IMR-90 (cell line): ENCODE results near the gene RNF111.

Experiments
- BHLHE40 ChIP-seq: fragments of 150-350 bp; IDR thresholded peaks from 2 replicates; pipeline ENCODE4 v1.6.1; 2016; ENCODE audit warnings: mild to moderate bottlenecking, low read depth, low read length
- CEBPB ChIP-seq: IDR thresholded peaks from 2 replicates; pipeline ENCODE4 v1.6.1; 2012; ENCODE audit warnings: low read depth, low read length, improper control_type of control experiment
- CHD1 ChIP-seq: IDR thresholded peaks from 2 replicates; pipeline ENCODE4 v1.6.1; 2012; ENCODE audit warnings: low read depth, low read length, improper control_type of control experiment
- CTCF ChIP-seq: conservative IDR thresholded peaks from 2 replicates; pipeline ENCODE4 v1.5.1; 2012; ENCODE audit warnings: mild to moderate bottlenecking, low read depth, low read length, improper control_type of control experiment
- ELK1 ChIP-seq: fragments of 150-350 bp; IDR thresholded peaks from 2 replicates; pipeline ENCODE4 v1.6.1; 2016; ENCODE audit warnings: low read depth, mild to moderate bottlenecking, low read length, moderate library complexity, borderline replicate concordance
- FOS ChIP-seq: fragments of 150-350 bp; IDR thresholded peaks from 2 replicates; pipeline ENCODE4 v1.6.1; 2016; ENCODE audit warnings: low read depth, low read length
- MAFK ChIP-seq: IDR thresholded peaks from 2 replicates; pipeline ENCODE4 v1.6.1; 2012; ENCODE audit warnings: low read depth, low read length, improper control_type of control experiment
- MAZ ChIP-seq: IDR thresholded peaks from 2 replicates; pipeline ENCODE4 v1.6.1; 2012; ENCODE audit warnings: low read depth, mild to moderate bottlenecking, low read length, improper control_type of control experiment, moderate library complexity, borderline replicate concordance
- MXI1 ChIP-seq: IDR thresholded peaks from 2 replicates; pipeline ENCODE4 v1.6.1; 2012; ENCODE audit warnings: low read depth, mild to moderate bottlenecking, low read length, moderate library complexity, borderline replicate concordance
- POLR2A ChIP-seq: IDR thresholded peaks from 2 replicates; pipeline ENCODE4 v1.6.1; 2012; ENCODE audit warnings: mild to moderate bottlenecking, low read depth, low read length
- RCOR1 ChIP-seq: IDR thresholded peaks from 2 replicates; pipeline ENCODE4 v1.6.1; 2012; ENCODE audit warnings: mild to moderate bottlenecking, low read length, improper control_type of control experiment; ENCODE audit not compliant: insufficient replicate concordance
- RFX5 ChIP-seq: IDR thresholded peaks from 2 replicates; pipeline ENCODE4 v1.8.0; 2012; ENCODE audit warnings: low read depth, mild to moderate bottlenecking, low read length, moderate library complexity
- SMC3 ChIP-seq: fragments of 150-350 bp; IDR thresholded peaks from 2 replicates; pipeline ENCODE4 v1.6.1; 2016; ENCODE audit warnings: low read depth, mild to moderate bottlenecking, antibody characterized with exemption, low read length, moderate library complexity
- USF2 ChIP-seq: fragments of 150-350 bp; IDR thresholded peaks from 2 replicates; pipeline ENCODE4 v1.6.1; 2017; ENCODE audit warnings: mild to moderate bottlenecking, antibody characterized with exemption, low read length, low read depth

GRCh38 chr15:59026207-59026606 lies 38.7 kb downstream of the RNF111 start:
- no peak for TF ChIP-seq CTCF
- TF ChIP-seq POLR2A = no peak
- TF ChIP-seq CEBPB = no peak
- TF ChIP-seq RFX5 = no peak
- TF ChIP-seq MAFK = no peak
- TF ChIP-seq MAZ = no peak
- TF ChIP-seq SMC3 = no peak
- no peak for TF ChIP-seq FOS
- TF ChIP-seq MXI1 = no peak
- no peak for TF ChIP-seq ELK1
- TF ChIP-seq BHLHE40 = no peak
- no peak for TF ChIP-seq CHD1
- TF ChIP-seq USF2 = no peak
- TF ChIP-seq RCOR1 = no peak
